CD4-positive, CD25-positive, alpha-beta regulatory T cell (primary cell): Measurements from ENCODE around the gene SYCE3. TPM values are rescaled to one million over a fixed set of nuclear protein-coding genes. Genes with fewer than 3 reads are reported as not detected.
A peak's percentile ranks its signal among the peaks of the same experiment; 100 is the strongest.

Experiments
- ATAC-seq, 2 donors: fragments of 150-1000 bp; cut with Tn5 transposase; one replicate each; pipeline ENCODE4 v1.10.0; 2021; ENCODE audit warnings: low read depth in 2 of 2, moderate number of reproducible peaks in 2 of 2, moderate library complexity in 1 of 2
- DNase-seq, 3 donors: peaks; one replicate each; pipeline versions ENCODE4 v3.0.0 to v3.0.0-alpha.2; 2012 to 2022; ENCODE audit warnings: mixed read lengths in 1 of 3
- H3K27ac ChIP-seq: one replicate; pipeline ENCODE4 v1.7.0; 2013; ENCODE audit warnings: mild to moderate bottlenecking, low read length; ENCODE audit not compliant: insufficient read depth, poor library complexity, severe bottlenecking
- H3K27me3 ChIP-seq: one replicate; pipeline ENCODE4 v1.7.0; 2013; ENCODE audit warnings: low read length; ENCODE audit not compliant: control insufficient read depth, insufficient read depth
- H3K36me3 ChIP-seq: one replicate; pipeline ENCODE4 v1.7.0; 2013; ENCODE audit warnings: mild to moderate bottlenecking, low read length, moderate library complexity; ENCODE audit not compliant: control insufficient read depth, insufficient read depth
- H3K4me1 ChIP-seq: 2 replicates; pipeline ENCODE4 v1.7.0; 2013; ENCODE audit warnings: mild to moderate bottlenecking, low read length; ENCODE audit not compliant: insufficient read depth, control insufficient read depth, poor library complexity, severe bottlenecking
- H3K4me3 ChIP-seq: one replicate; pipeline ENCODE4 v1.7.0; 2013; ENCODE audit warnings: low read depth, mild to moderate bottlenecking, low read length, moderate library complexity
- H3K9me3 ChIP-seq, 2 experiments: 1 replicate in 1 of 2; 2 replicates in 1 of 2; pipeline ENCODE4 v1.7.0; 2013; ENCODE audit warnings: low read length in 2 of 2, mild to moderate bottlenecking in 1 of 2, moderate library complexity in 1 of 2; ENCODE audit not compliant: control insufficient read depth in 2 of 2
- H3K27ac Mint-ChIP-seq, 3 donors: one replicate each; pipeline ENCODE4 v1.8.0; 2020 to 2022; ENCODE audit warnings: mild to moderate bottlenecking in 3 of 3, mixed read lengths in 3 of 3, moderate library complexity in 2 of 3
- H3K27me3 Mint-ChIP-seq: one replicate; pipeline ENCODE4 v1.8.0; 2022; ENCODE audit warnings: mild to moderate bottlenecking, mixed read lengths
- H3K36me3 Mint-ChIP-seq: one replicate; pipeline ENCODE4 v1.8.0; 2020; ENCODE audit warnings: mixed read lengths
- H3K4me1 Mint-ChIP-seq, 4 donors: one replicate each; pipeline ENCODE4 v1.8.0; 2020 to 2022; ENCODE audit warnings: mixed read lengths in 4 of 4, mild to moderate bottlenecking in 1 of 4
- H3K4me3 Mint-ChIP-seq, 4 donors: one replicate each; pipeline ENCODE4 v1.8.0; 2020 to 2022; ENCODE audit warnings: mild to moderate bottlenecking in 4 of 4, mixed read lengths in 4 of 4, moderate library complexity in 3 of 4
- H3K9me3 Mint-ChIP-seq, 7 donors: one replicate each; pipeline ENCODE4 v1.8.0; 2020 to 2022; ENCODE audit warnings: mixed read lengths in 7 of 7, mild to moderate bottlenecking in 3 of 7, moderate library complexity in 2 of 7
- polyA plus RNA-seq, 4 donors: library from polyadenylated mRNA; unstranded; fragments of 300-500 nt; fragmentation: Illumina TruSeq; gene quantifications; one replicate each; pipeline ENCODE4 v1.2.3, GENCODE V29; 2021
- total RNA-seq: library from RNA; stranded (reverse); gene quantifications from one replicate; pipeline ENCODE4 v1.2.3, GENCODE V29; 2022

Gene SYCE3
- total and polyA plus RNA-seq, 5 donors from 2014 or later: not detected

DNA sequence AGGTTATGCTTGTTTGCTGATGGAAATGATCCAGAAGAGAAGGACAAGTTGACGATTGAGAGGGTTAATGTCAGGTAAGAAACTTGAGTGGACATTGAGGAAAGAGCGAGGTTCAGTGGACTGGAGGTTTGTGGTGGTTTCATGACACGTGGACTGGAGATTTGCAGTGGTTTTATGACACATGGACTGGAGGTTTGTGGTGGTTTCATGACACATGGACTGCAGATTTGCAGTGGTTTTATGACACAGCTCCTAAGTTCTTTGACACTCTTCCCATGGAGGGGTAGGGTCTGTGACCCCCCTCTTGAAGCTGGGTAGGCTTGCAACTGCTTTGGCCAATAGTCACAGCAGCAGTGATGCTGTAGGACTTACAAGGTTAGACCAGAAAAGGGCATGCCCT lies 32.5 kb upstream of the SYCE3 start:
- Histone ChIP-seq H3K4me3 (no peak overlapping the region), H3K36me3 (no peaks in the 10 kb centered on the region), H3K4me1 (peaks cover 5% of the 10 kb centered on the region), H3K9me3 (no peaks in the 10 kb centered on the region), H3K27me3 (peaks cover 3% of the 10 kb centered on the region), H3K27ac (no peak overlapping the region)
- no peak overlapping the region for H3K4me3 Mint-ChIP-seq
- no peak overlapping the region for H3K27ac Mint-ChIP-seq
- ATAC-seq (no peak), DNase-seq (no peak)
- H3K27me3 Mint-ChIP-seq: peaks cover 32% of the 10 kb centered on the region
- H3K4me1 Mint-ChIP-seq: peaks cover 0 to 4% (median under 1%) of the 10 kb centered on the region in 4 donors
- peaks cover 0 to 5% (median 0%) of the 10 kb centered on the region in 7 donors for H3K9me3 Mint-ChIP-seq
- H3K36me3 Mint-ChIP-seq: peaks cover 18% of the 10 kb centered on the region

GRCh38 chr22:50587407-50587806 lies 24.7 kb upstream of the SYCE3 start:
- Mint-ChIP-seq H3K27ac (no peak overlapping the region), H3K27me3 (no peaks in the 10 kb centered on the region), H3K36me3 (peaks cover 2% of the 10 kb centered on the region)

GRCh38 chr22:50586416-50586815 lies 23.7 kb upstream of the SYCE3 start:
- H3K27ac ChIP-seq: no peak overlapping the region
- H3K4me1 Mint-ChIP-seq: peaks cover 0 to 23% (median 10%) of the 10 kb centered on the region in 4 donors
- no peak overlapping the region for H3K27ac Mint-ChIP-seq
- no peaks in the 10 kb centered on the region for H3K9me3 ChIP-seq
- no peak for ATAC-seq
- no peak for DNase-seq
- H3K36me3 ChIP-seq: no peaks in the 10 kb centered on the region
- H3K27me3 Mint-ChIP-seq: no peaks in the 10 kb centered on the region
- peaks cover 17% of the 10 kb centered on the region for H3K4me1 ChIP-seq
- H3K36me3 Mint-ChIP-seq: no peaks in the 10 kb centered on the region
- H3K9me3 Mint-ChIP-seq: no peaks in the 10 kb centered on the region
- H3K4me3 ChIP-seq: no peak overlapping the region
- H3K4me3 Mint-ChIP-seq: no peak overlapping the region
- H3K27me3 ChIP-seq: no peaks in the 10 kb centered on the region

More at GRCh38 chr22:50587407-50587806, 24.7 kb upstream of the SYCE3 start:
- no peak overlapping the region for H3K4me3 Mint-ChIP-seq
- peaks cover 0 to 17% (median 10%) of the 10 kb centered on the region in 4 donors for H3K4me1 Mint-ChIP-seq
- ATAC-seq (no peak), DNase-seq (no peak)
- H3K9me3 Mint-ChIP-seq: no peaks in the 10 kb centered on the region
- no peaks in the 10 kb centered on the region for H3K27me3 ChIP-seq
- H3K9me3 ChIP-seq: no peaks in the 10 kb centered on the region
- no peak overlapping the region for H3K27ac ChIP-seq
- no peaks in the 10 kb centered on the region for H3K36me3 ChIP-seq
- peaks cover 8% of the 10 kb centered on the region for H3K4me1 ChIP-seq
- no peak overlapping the region for H3K4me3 ChIP-seq

GRCh38 chr22:50585781-50586180 lies 23.1 kb upstream of the SYCE3 start:
- no peak for ATAC-seq
- Mint-ChIP-seq H3K36me3 (no peaks in the 10 kb centered on the region), H3K27me3 (no peaks in the 10 kb centered on the region), H3K9me3 (no peaks in the 10 kb centered on the region), H3K4me3 (no peak overlapping the region), H3K27ac (no peak overlapping the region), H3K4me1 (peaks cover 0 to 29% (median 10%) of the 10 kb centered on the region in 4 donors)
- no peak for DNase-seq
- no peaks in the 10 kb centered on the region for H3K9me3 ChIP-seq
- peaks cover 21% of the 10 kb centered on the region for H3K4me1 ChIP-seq
- no peaks in the 10 kb centered on the region for H3K27me3 ChIP-seq
- H3K36me3 ChIP-seq: peaks cover 4% of the 10 kb centered on the region
- H3K4me3 ChIP-seq: no peak overlapping the region
- H3K27ac ChIP-seq: no peak overlapping the region

DNA sequence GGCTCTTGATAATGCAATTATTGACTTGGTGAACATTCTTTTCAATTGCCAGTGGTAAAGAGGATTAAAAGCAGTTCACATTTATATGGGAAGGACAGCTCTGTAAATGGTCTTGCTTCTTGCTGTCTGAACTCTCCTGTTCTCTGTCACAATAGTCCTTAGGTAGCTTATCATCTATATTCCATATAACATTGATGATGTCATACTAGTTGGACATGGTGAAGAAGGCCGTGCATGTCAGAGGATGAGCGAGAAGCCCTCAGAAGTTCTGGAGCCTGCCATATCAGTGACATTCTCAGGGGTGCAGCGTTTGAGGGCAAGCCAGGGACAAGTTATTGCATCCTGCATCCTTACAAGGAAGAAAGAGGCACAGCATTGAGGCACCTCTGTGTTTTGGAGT lies 22.5 kb upstream of the SYCE3 start:
- H3K4me3 ChIP-seq: no peak overlapping the region
- no peaks in the 10 kb centered on the region for H3K27me3 ChIP-seq
- no peaks in the 10 kb centered on the region for H3K9me3 ChIP-seq
- Mint-ChIP-seq H3K36me3 (no peaks in the 10 kb centered on the region), H3K27ac (no peak overlapping the region), H3K9me3 (no peaks in the 10 kb centered on the region), H3K4me3 (peak overlapping the region in 2 of 4 donors; percentile 59 to 82), H3K27me3 (no peaks in the 10 kb centered on the region), H3K4me1 (peaks cover 0 to 34% (median 13%) of the 10 kb centered on the region in 4 donors)
- peaks cover 7% of the 10 kb centered on the region for H3K36me3 ChIP-seq
- no peak overlapping the region for H3K27ac ChIP-seq
- H3K4me1 ChIP-seq: peaks cover 21% of the 10 kb centered on the region
- DNase-seq (no peak), ATAC-seq (no peak)

DNA sequence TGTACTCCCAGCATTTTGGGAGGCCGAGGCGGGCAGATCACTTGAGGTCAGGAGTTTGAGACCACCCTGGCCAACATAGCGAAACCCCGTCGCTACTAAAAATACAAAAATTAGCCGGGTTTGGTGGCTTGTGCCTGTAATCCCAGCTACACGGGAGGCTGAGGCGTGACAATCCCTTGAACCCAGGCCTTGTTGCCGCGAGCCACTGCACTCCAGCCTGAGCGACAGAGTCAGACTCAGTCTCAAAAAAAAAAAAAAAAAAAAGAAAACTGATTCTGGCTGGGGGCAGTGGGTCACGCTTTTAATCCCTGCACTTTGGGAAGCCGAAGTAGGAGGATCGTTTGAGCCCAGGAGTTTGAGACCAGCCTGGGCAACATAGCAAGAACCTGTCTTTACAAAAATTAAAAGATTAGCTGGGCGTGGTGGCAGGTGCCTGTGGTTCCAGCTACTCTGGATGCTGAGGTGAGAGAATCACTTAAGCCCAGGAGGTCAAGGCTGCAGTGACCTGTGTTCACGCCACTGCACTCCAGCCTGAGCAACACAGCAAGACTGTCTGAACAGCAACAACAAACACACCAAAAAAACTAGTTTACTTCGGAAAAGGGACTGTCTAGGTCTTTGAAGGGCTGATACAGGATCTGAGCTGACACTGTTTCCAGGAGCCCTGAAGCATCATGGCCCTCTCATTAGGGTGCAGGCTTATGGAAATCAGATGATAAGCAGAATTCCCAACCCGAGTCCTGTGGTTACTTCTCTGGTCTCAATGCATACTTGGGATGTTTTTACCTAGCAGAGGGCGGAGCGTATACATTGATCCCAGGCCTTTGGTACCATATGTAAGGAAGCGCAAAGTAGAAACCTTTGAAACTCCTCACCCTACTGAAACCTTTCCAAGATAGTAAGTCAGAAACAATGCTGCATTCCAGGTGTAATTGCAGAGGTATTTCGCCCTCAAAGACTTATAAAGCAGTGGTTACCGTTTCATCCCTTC lies 21.7 kb upstream of the SYCE3 start:
- DNase-seq (no peak), ATAC-seq (no peak)
- H3K4me3 Mint-ChIP-seq: peak overlapping the region in 3 of 4 donors; percentile 93 to 97 (median 95)
- H3K27ac ChIP-seq: no peak overlapping the region
- H3K4me1 Mint-ChIP-seq: peaks cover 0 to 40% (median 17%) of the 10 kb centered on the region in 4 donors
- no peaks in the 10 kb centered on the region for H3K36me3 Mint-ChIP-seq
- no peak overlapping the region for H3K4me3 ChIP-seq
- no peaks in the 10 kb centered on the region for H3K27me3 ChIP-seq
- H3K4me1 ChIP-seq: peaks cover 21% of the 10 kb centered on the region
- peaks cover 11% of the 10 kb centered on the region for H3K36me3 ChIP-seq
- H3K27me3 Mint-ChIP-seq: no peaks in the 10 kb centered on the region
- no peaks in the 10 kb centered on the region for H3K9me3 Mint-ChIP-seq
- no peak overlapping the region for H3K27ac Mint-ChIP-seq
- no peaks in the 10 kb centered on the region for H3K9me3 ChIP-seq

GRCh38 chr22:50583294-50583861 lies 20.7 kb upstream of the SYCE3 start:
- H3K27me3 Mint-ChIP-seq: no peaks in the 10 kb centered on the region
- Histone ChIP-seq H3K27me3 (no peaks in the 10 kb centered on the region), H3K27ac (peak overlapping the region; percentile 98), H3K4me1 (peaks cover 21% of the 10 kb centered on the region), H3K9me3 (no peaks in the 10 kb centered on the region), H3K4me3 (peak overlapping the region; percentile 78), H3K36me3 (peaks cover 15% of the 10 kb centered on the region)
- H3K36me3 Mint-ChIP-seq: no peaks in the 10 kb centered on the region
- DNase-seq: no peak
- peak overlapping the region; percentile 91 to 95 (median 92) for H3K27ac Mint-ChIP-seq
- peak overlapping the region; percentile 93 to 99 (median 96) for H3K4me3 Mint-ChIP-seq
- no peaks in the 10 kb centered on the region for H3K9me3 Mint-ChIP-seq
- ATAC-seq: peak; percentile 2 to 4
- peaks cover 0 to 41% (median 17%) of the 10 kb centered on the region in 4 donors for H3K4me1 Mint-ChIP-seq
